SIG-M5 treated with dmso at 0.1 percent for 504 hours (cell line): ENCODE data around the gene SMG6.
"Not testable (repeated sequence)": the region's sequence is repeated elsewhere in the genome, so short reads cannot be mapped to it uniquely, and the experiment has no call there.

ENCODE experiments used
- DNase-seq: peaks from one replicate; lab custom pipeline; 2025; ENCODE audit not compliant: unreplicated experiment; lab: John Stamatoyannopoulos, UW

The SMG6 gene

GRCh38 chr17:2015314-2015713 lies 288.3 kb downstream of the SMG6 start:
- no peak for DNase-seq

- DNase-seq: no peak
Measured at GRCh38 chr17:2013994-2014317, 289.6 kb downstream of the SMG6 start.

GRCh38 chr17:2013220-2013993 lies 290.2 kb downstream of the SMG6 start:
- DNase-seq: not testable (repeated sequence)

- DNase-seq: no peak
Measured at GRCh38 chr17:2012499-2012898, 291.1 kb downstream of the SMG6 start.

- DNase-seq: peak; percentile 14
Measured at GRCh38 chr17:2011411-2012371, 291.9 kb downstream of the SMG6 start.
